ENCODE results near the gene TP53TG5. TPM values are rescaled to one million over a fixed set of nuclear protein-coding genes. Genes with fewer than 3 reads are reported as not detected.

Gene TP53TG5
- total and polyA plus RNA-seq, 2 experiments from 2014 or later, result not detected

- Histone ChIP-seq H3K79me2 (replicated peaks; ENCODE audit: insufficient read depth) (peaks cover 14% of the 10 kb centered on the region), H3K27me3 (ENCODE audit: insufficient read depth) (no peaks in the 10 kb centered on the region), H3K4me3 (no peak overlapping the region), H3K36me3 (ENCODE audit: insufficient read depth) (no peaks in the 10 kb centered on the region), H4K20me1 (replicated peaks; ENCODE audit: insufficient read depth) (0 out of 2 replicates have a peak, but pooled peaks cover 9% of the 10 kb centered on the region), H2AFZ (no peak overlapping the region), H3K4me2 (no peak overlapping the region), H3F3A (replicated peaks; ENCODE audit: low read depth) (no peaks in the 10 kb centered on the region), H3K27ac (ENCODE audit: low read depth) (no peak overlapping the region), H3K9me2 (ENCODE audit: insufficient read depth) (no peaks in the 10 kb centered on the region), H3K4me1 (ENCODE audit: insufficient read depth) (peaks cover 6% of the 10 kb centered on the region)
- H3K36me3 Mint-ChIP-seq (ENCODE audit: low read depth), result peaks cover 15% of the 10 kb centered on the region; the same call in 2 of the 3 replicates
- H3K9me3 Mint-ChIP-seq, result no peaks in the 10 kb centered on the region
- peaks cover 7% of the 10 kb centered on the region for H3K27me3 Mint-ChIP-seq (ENCODE audit: insufficient read depth, low read depth, poor library complexity)
- no peak overlapping the region for H3K27ac Mint-ChIP-seq
- no peak overlapping the region for H3K4me3 Mint-ChIP-seq
- ATAC-seq, result no peak
- DNase-seq (ENCODE audit: low spot score), result no peak
- H3K4me1 Mint-ChIP-seq, result peaks cover 8% of the 10 kb centered on the region
- TF ChIP-seq ZNF331 (CRISPR knock-in tag; IDR thresholded peaks at IDR 0.05; ENCODE audit: low read depth) (no peak), NANOG (IDR thresholded peaks at IDR 0.05; ENCODE audit: borderline replicate concordance) (no peak), POLR2AphosphoS5 (IDR thresholded peaks at IDR 0.05; ENCODE audit: low read depth) (no peak), EZH2 (IDR thresholded peaks at IDR 0.05; ENCODE audit: low read depth, unreplicated experiment) (no peak), ZNF114 (CRISPR knock-in tag; IDR thresholded peaks at IDR 0.05) (no peak), CREB1 (CRISPR knock-in tag; IDR thresholded peaks at IDR 0.05; ENCODE audit: low read depth) (no peak), CTCF (conservative IDR thresholded peaks at IDR 0.05; ENCODE audit: low read depth in 2 of 2) (no peak), JUNB (IDR thresholded peaks at IDR 0.05; ENCODE audit: unreplicated experiment) (no peak), ZNF462 (CRISPR knock-in tag; IDR thresholded peaks at IDR 0.05) (no peak), EZH2phosphoT487 (IDR thresholded peaks at IDR 0.05; ENCODE audit: unreplicated experiment) (no peak), STAT1 (IDR thresholded peaks at IDR 0.05; ENCODE audit: unreplicated experiment) (no peak)
- TF ChIP-seq, protein P1, sequence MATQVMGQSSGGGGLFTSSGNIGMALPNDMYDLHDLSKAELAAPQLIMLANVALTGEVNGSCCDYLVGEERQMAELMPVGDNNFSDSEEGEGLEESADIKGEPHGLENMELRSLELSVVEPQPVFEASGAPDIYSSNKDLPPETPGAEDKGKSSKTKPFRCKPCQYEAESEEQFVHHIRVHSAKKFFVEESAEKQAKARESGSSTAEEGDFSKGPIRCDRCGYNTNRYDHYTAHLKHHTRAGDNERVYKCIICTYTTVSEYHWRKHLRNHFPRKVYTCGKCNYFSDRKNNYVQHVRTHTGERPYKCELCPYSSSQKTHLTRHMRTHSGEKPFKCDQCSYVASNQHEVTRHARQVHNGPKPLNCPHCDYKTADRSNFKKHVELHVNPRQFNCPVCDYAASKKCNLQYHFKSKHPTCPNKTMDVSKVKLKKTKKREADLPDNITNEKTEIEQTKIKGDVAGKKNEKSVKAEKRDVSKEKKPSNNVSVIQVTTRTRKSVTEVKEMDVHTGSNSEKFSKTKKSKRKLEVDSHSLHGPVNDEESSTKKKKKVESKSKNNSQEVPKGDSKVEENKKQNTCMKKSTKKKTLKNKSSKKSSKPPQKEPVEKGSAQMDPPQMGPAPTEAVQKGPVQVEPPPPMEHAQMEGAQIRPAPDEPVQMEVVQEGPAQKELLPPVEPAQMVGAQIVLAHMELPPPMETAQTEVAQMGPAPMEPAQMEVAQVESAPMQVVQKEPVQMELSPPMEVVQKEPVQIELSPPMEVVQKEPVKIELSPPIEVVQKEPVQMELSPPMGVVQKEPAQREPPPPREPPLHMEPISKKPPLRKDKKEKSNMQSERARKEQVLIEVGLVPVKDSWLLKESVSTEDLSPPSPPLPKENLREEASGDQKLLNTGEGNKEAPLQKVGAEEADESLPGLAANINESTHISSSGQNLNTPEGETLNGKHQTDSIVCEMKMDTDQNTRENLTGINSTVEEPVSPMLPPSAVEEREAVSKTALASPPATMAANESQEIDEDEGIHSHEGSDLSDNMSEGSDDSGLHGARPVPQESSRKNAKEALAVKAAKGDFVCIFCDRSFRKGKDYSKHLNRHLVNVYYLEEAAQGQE (IDR thresholded peaks at IDR 0.05; ENCODE audit: unreplicated experiment), result no peak
- TF ChIP-seq, protein P2, sequence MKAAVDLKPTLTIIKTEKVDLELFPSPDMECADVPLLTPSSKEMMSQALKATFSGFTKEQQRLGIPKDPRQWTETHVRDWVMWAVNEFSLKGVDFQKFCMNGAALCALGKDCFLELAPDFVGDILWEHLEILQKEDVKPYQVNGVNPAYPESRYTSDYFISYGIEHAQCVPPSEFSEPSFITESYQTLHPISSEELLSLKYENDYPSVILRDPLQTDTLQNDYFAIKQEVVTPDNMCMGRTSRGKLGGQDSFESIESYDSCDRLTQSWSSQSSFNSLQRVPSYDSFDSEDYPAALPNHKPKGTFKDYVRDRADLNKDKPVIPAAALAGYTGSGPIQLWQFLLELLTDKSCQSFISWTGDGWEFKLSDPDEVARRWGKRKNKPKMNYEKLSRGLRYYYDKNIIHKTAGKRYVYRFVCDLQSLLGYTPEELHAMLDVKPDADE (IDR thresholded peaks at IDR 0.05), result no peak
These were observed 12.6 kb downstream of the TP53TG5 start for GRCh38 chr20:45365444-45365970.

Data from GM23338 (cell line).